ENCODE data around the gene SFT2D3. TPM values are rescaled to one million over a fixed set of nuclear protein-coding genes. Genes with fewer than 3 reads are reported as not detected.
A peak's percentile ranks its signal among the peaks of the same experiment; 100 is the strongest.

Gene SFT2D3
- total RNA-seq, 1 donor from 2014 or later = 7.1 TPM

- Mint-ChIP-seq H3K9me3 (ENCODE audit: low read depth) (no peaks in the 10 kb centered on the region), H3K4me3 (ENCODE audit: unreplicated experiment) (peak overlapping the region; percentile 96), H3K4me1 (ENCODE audit: low read depth) (peaks cover 70% of the 10 kb centered on the region), H3K27me3 (ENCODE audit: low read depth) (no peaks in the 10 kb centered on the region), H3K36me3 (ENCODE audit: low read depth) (peaks cover 6% of the 10 kb centered on the region), H3K27ac (ENCODE audit: unreplicated experiment) (peak overlapping the region; percentile 92)
- no peak for DNase-seq (ENCODE audit: low spot score)
- TF ChIP-seq, protein P1, sequence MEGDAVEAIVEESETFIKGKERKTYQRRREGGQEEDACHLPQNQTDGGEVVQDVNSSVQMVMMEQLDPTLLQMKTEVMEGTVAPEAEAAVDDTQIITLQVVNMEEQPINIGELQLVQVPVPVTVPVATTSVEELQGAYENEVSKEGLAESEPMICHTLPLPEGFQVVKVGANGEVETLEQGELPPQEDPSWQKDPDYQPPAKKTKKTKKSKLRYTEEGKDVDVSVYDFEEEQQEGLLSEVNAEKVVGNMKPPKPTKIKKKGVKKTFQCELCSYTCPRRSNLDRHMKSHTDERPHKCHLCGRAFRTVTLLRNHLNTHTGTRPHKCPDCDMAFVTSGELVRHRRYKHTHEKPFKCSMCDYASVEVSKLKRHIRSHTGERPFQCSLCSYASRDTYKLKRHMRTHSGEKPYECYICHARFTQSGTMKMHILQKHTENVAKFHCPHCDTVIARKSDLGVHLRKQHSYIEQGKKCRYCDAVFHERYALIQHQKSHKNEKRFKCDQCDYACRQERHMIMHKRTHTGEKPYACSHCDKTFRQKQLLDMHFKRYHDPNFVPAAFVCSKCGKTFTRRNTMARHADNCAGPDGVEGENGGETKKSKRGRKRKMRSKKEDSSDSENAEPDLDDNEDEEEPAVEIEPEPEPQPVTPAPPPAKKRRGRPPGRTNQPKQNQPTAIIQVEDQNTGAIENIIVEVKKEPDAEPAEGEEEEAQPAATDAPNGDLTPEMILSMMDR (IDR thresholded peaks at IDR 0.05) = no peak
Observed at GRCh38 chr2:127671557-127672302, 29.6 kb upstream of the SFT2D3 start.

GRCh38 chr2:127672341-127673224 is 28.7 kb upstream of the SFT2D3 start:
- H3K4me3 Mint-ChIP-seq (ENCODE audit: unreplicated experiment) = peak overlapping the region; percentile 96
- peak overlapping the region; percentile 92 for H3K27ac Mint-ChIP-seq (ENCODE audit: unreplicated experiment)
- no peak for DNase-seq (ENCODE audit: low spot score)
- TF ChIP-seq, protein P1 (IDR thresholded peaks at IDR 0.05) = no peak
- H3K27me3 Mint-ChIP-seq (ENCODE audit: low read depth) = no peaks in the 10 kb centered on the region
- no peaks in the 10 kb centered on the region for H3K9me3 Mint-ChIP-seq (ENCODE audit: low read depth)
- H3K36me3 Mint-ChIP-seq (ENCODE audit: low read depth) = peaks cover 6% of the 10 kb centered on the region
- peaks cover 64% of the 10 kb centered on the region for H3K4me1 Mint-ChIP-seq (ENCODE audit: low read depth)

DNA sequence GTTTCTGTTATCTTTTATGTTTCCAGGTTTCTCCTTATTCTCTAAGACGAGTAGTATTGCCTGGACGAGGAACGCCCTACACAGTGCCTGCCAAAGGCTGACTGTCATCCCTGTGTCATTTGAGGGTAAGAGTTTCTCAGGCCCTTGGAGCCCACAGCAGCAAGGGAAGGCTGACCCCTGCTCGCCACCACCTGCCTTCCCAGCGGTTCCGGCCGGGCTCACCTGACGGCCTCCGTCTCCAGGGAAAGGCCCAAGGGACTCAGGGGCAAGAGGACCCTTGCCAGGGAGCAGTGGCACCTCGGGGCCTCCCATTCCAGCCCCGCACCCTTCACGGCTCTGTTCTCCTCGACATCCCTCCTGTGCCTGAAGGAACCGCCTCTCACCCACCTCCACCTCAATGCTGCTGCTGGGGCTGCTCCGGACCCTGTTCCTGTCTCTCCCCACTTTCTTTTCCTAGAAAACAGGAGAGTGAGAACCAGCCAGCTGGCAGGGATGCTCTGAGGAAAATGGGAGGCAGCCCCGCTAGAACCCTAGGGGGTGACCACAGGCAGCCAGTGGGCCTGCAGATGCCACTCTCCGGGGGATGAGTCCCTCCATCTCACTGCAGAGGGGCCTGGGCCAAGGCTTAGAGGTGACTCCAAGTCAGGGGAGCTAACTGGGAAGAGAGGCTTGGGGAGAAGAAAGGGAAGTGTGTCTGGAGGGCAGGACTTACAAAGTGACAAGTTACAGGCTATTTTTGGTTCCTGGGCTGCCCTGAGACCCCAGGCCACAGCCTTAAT is 27.8 kb upstream of the SFT2D3 start:
- Mint-ChIP-seq H3K4me3 (ENCODE audit: unreplicated experiment) (peak overlapping the region; percentile 96), H3K27ac (ENCODE audit: unreplicated experiment) (peak overlapping the region; percentile 92)
- no peak for DNase-seq (ENCODE audit: low spot score)

DNA sequence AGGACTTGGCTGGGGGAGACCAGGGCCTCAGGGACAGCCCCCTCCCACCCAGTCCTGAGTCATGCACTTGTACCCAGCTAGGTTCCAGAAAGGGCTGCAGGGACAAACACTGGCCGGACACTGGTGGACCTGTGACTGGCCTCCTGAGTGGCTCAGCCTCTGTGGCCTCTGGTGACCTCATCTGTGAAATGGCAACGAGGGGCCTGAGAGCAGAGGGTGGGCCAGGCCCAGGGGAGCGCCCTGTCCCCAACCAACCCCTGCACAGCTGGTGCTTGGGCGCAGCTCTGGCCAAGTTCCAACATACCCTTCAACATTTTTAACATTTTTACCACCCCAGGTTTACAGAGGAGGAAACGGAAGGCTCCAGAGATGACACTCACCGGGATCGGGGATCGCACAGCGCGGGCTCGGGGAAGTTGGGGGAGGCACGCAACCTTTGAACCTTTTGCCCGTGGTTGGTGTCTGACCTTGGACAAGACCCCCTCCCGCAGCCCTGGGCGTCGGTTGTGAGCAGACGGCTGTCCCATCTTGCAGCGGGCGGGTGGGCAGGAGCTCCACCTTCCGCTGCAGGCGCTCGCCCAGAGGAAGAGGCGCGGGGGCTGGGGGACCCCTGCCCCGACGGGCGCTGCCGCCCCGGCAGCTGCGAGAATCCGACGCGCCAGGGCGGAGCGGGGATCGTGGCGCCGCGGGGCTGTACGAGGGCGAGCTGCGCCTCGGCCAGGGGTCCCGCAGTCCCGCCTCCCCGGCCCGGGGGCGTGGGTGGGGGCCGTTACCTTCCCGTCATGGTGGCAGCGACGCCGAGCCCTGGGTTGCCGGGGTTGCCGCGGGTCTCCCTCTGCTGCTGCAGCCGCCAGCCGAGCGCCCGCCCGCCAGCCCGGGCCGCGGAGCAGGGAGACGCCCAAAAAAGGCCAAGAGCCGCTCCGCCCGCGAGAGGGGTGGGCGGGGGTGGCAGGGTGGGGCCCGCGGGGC is 26.8 kb upstream of the SFT2D3 start:
- peaks cover 6% of the 10 kb centered on the region for H3K36me3 Mint-ChIP-seq (ENCODE audit: low read depth)
- TF ChIP-seq, protein P1 (IDR thresholded peaks at IDR 0.05) = no peak
- peak overlapping the region; percentile 96 for H3K4me3 Mint-ChIP-seq (ENCODE audit: unreplicated experiment)
- H3K4me1 Mint-ChIP-seq (ENCODE audit: low read depth) = peaks cover 56% of the 10 kb centered on the region
- H3K27ac Mint-ChIP-seq (ENCODE audit: unreplicated experiment) = peak overlapping the region; percentile 92
- H3K9me3 Mint-ChIP-seq (ENCODE audit: low read depth) = no peaks in the 10 kb centered on the region
- no peaks in the 10 kb centered on the region for H3K27me3 Mint-ChIP-seq (ENCODE audit: low read depth)
- DNase-seq (ENCODE audit: low spot score) = no peak

More for the DNA sequence above, 27.8 kb upstream of the SFT2D3 start:
- Mint-ChIP-seq H3K27me3 (ENCODE audit: low read depth) (no peaks in the 10 kb centered on the region), H3K4me1 (ENCODE audit: low read depth) (peaks cover 62% of the 10 kb centered on the region), H3K9me3 (ENCODE audit: low read depth) (no peaks in the 10 kb centered on the region), H3K36me3 (ENCODE audit: low read depth) (peaks cover 6% of the 10 kb centered on the region)
- TF ChIP-seq, protein P1 (IDR thresholded peaks at IDR 0.05) = no peak

Measured in chondrocyte (in vitro differentiated cells).